HG02798 (cell line): ENCODE results near the gene LRRC7.
A peak's percentile ranks its signal among the peaks of the same experiment; 100 is the strongest.
"Not testable (repeated sequence)": the region's sequence is repeated elsewhere in the genome, so short reads cannot be mapped to it uniquely, and the experiment has no call there.

ENCODE experiments used
- ATAC-seq: cut with Tn5 transposase; IDR thresholded peaks from one replicate; pipeline ENCODE4 v1.9.1; 2021; ENCODE audit warnings: mild to moderate bottlenecking; ENCODE audit not compliant: unreplicated experiment, poor library complexity

The LRRC7 gene

GRCh38 chr1:70008660-70009059 is 440.9 kb downstream of the LRRC7 start:
- no peak for ATAC-seq

GRCh38 chr1:70017770-70018169 is 450.0 kb downstream of the LRRC7 start:
- ATAC-seq: no peak

- ATAC-seq: no peak
These were observed 456.6 kb downstream of the LRRC7 start for GRCh38 chr1:70024272-70024671.

- ATAC-seq: no peak
These were observed 457.3 kb downstream of the LRRC7 start for GRCh38 chr1:70025052-70025451.

GRCh38 chr1:70025846-70026245 is 458.1 kb downstream of the LRRC7 start:
- ATAC-seq: no peak

- peak; percentile 73 for ATAC-seq
These were observed 465.6 kb downstream of the LRRC7 start for GRCh38 chr1:70033266-70033873.

- no peak for ATAC-seq
These were observed 466.2 kb downstream of the LRRC7 start for GRCh38 chr1:70033936-70034335.

GRCh38 chr1:70034403-70034802 is 466.7 kb downstream of the LRRC7 start:
- ATAC-seq: no peak

GRCh38 chr1:70038025-70038424 is 470.3 kb downstream of the LRRC7 start:
- no peak for ATAC-seq

GRCh38 chr1:70039485-70039884 is 471.8 kb downstream of the LRRC7 start:
- no peak for ATAC-seq

GRCh38 chr1:70041317-70042045 is 473.8 kb downstream of the LRRC7 start:
- no peak for ATAC-seq

- ATAC-seq: no peak
These were observed 474.5 kb downstream of the LRRC7 start for GRCh38 chr1:70042090-70042731.

GRCh38 chr1:70043804-70044203 is 476.1 kb downstream of the LRRC7 start:
- ATAC-seq: no peak

GRCh38 chr1:70044832-70045231 is 477.1 kb downstream of the LRRC7 start:
- no peak for ATAC-seq

- ATAC-seq: not testable (repeated sequence)
These were observed 477.9 kb downstream of the LRRC7 start for GRCh38 chr1:70045581-70045980.

- no peak for ATAC-seq
These were observed 480.8 kb downstream of the LRRC7 start for GRCh38 chr1:70048336-70049094.

GRCh38 chr1:70051926-70052325 is 484.2 kb downstream of the LRRC7 start:
- no peak for ATAC-seq

GRCh38 chr1:70057500-70057899 is 489.8 kb downstream of the LRRC7 start:
- no peak for ATAC-seq

- ATAC-seq: no peak
These were observed 493.5 kb downstream of the LRRC7 start for GRCh38 chr1:70061231-70061630.

GRCh38 chr1:70063861-70064260 is 496.1 kb downstream of the LRRC7 start:
- ATAC-seq: no peak

- no peak for ATAC-seq
These were observed 499.0 kb downstream of the LRRC7 start for GRCh38 chr1:70066711-70067110.
